Measurements from ENCODE around the gene SNX33.
A peak's percentile ranks its signal among the peaks of the same experiment; 100 is the strongest.
"Not testable (repeated sequence)": the region's sequence is repeated elsewhere in the genome, so short reads cannot be mapped to it uniquely, and the experiment has no call there.

SNX33 gene

GRCh38 chr15:75692311-75692710 is 44.6 kb downstream of the SNX33 start:
- peaks cover 24% of the 10 kb centered on the region for H3K4me1 ChIP-seq (ENCODE audit: control insufficient read depth, insufficient read depth, low read length)
- H3K9ac ChIP-seq (ENCODE audit: low read depth, low read length); H3K27me3 ChIP-seq (ENCODE audit: control insufficient read depth, insufficient read depth, low read length); H3K4me3 ChIP-seq (ENCODE audit: low read length); H3K9me3 ChIP-seq (replicated peaks; ENCODE audit: low read length); H3K36me3 ChIP-seq (ENCODE audit: insufficient read depth, low read length); H3K4me2 ChIP-seq (ENCODE audit: low read length): not testable (repeated sequence)

GRCh38 chr15:75693028-75693427 is 45.3 kb downstream of the SNX33 start:
- H3K4me1 ChIP-seq (ENCODE audit: control insufficient read depth, insufficient read depth, low read length): peaks cover 24% of the 10 kb centered on the region
- H3K9ac ChIP-seq (ENCODE audit: low read depth, low read length): not testable (repeated sequence)

GRCh38 chr15:75693501-75694240 is 46.0 kb downstream of the SNX33 start:
- peak overlapping the region; percentile 78 for H3K4me2 ChIP-seq (ENCODE audit: low read length)
- peaks cover 24% of the 10 kb centered on the region for H3K4me1 ChIP-seq (ENCODE audit: control insufficient read depth, insufficient read depth, low read length)
- H3K36me3 ChIP-seq (ENCODE audit: insufficient read depth, low read length): no peaks in the 10 kb centered on the region
- peak overlapping the region; percentile 14 for H3K4me3 ChIP-seq (ENCODE audit: low read length)
- H3K9me3 ChIP-seq (replicated peaks; ENCODE audit: low read length): no peaks in the 10 kb centered on the region
- no peaks in the 10 kb centered on the region for H3K27me3 ChIP-seq (ENCODE audit: control insufficient read depth, insufficient read depth, low read length)
- H3K9ac ChIP-seq (ENCODE audit: low read depth, low read length): peak overlapping the region; percentile 51

More at GRCh38 chr15:75693028-75693427, 45.3 kb downstream of the SNX33 start:
- not testable (repeated sequence) for H3K4me2 ChIP-seq (ENCODE audit: low read length); H3K27me3 ChIP-seq (ENCODE audit: control insufficient read depth, insufficient read depth, low read length); H3K36me3 ChIP-seq (ENCODE audit: insufficient read depth, low read length); H3K4me3 ChIP-seq (ENCODE audit: low read length); H3K9me3 ChIP-seq (replicated peaks; ENCODE audit: low read length)

- peaks cover 24% of the 10 kb centered on the region for H3K4me1 ChIP-seq (ENCODE audit: control insufficient read depth, insufficient read depth, low read length)
- H3K9ac ChIP-seq (ENCODE audit: low read depth, low read length): peak overlapping the region; percentile 51
- no peaks in the 10 kb centered on the region for H3K27me3 ChIP-seq (ENCODE audit: control insufficient read depth, insufficient read depth, low read length)
- H3K9me3 ChIP-seq (replicated peaks; ENCODE audit: low read length): no peaks in the 10 kb centered on the region
- peak overlapping the region; percentile 78 for H3K4me2 ChIP-seq (ENCODE audit: low read length)
- peak overlapping the region; percentile 26 for H3K4me3 ChIP-seq (ENCODE audit: low read length)
- no peaks in the 10 kb centered on the region for H3K36me3 ChIP-seq (ENCODE audit: insufficient read depth, low read length)
These were observed 46.8 kb downstream of the SNX33 start for GRCh38 chr15:75694241-75695182.

- no peaks in the 10 kb centered on the region for H3K27me3 ChIP-seq (ENCODE audit: control insufficient read depth, insufficient read depth, low read length)
- H3K4me2 ChIP-seq (ENCODE audit: low read length): peak overlapping the region; percentile 78
- H3K36me3 ChIP-seq (ENCODE audit: insufficient read depth, low read length): no peaks in the 10 kb centered on the region
- no peaks in the 10 kb centered on the region for H3K9me3 ChIP-seq (replicated peaks; ENCODE audit: low read length)
- H3K4me3 ChIP-seq (ENCODE audit: low read length): no peak overlapping the region
- H3K9ac ChIP-seq (ENCODE audit: low read depth, low read length): no peak overlapping the region
- peaks cover 31% of the 10 kb centered on the region for H3K4me1 ChIP-seq (ENCODE audit: control insufficient read depth, insufficient read depth, low read length)
These were observed 47.5 kb downstream of the SNX33 start for GRCh38 chr15:75695220-75695619.

GRCh38 chr15:75695634-75696310 is 48.1 kb downstream of the SNX33 start:
- Histone ChIP-seq H3K9ac (ENCODE audit: low read depth, low read length) (no peak overlapping the region), H3K9me3 (replicated peaks; ENCODE audit: low read length) (no peaks in the 10 kb centered on the region), H3K4me1 (ENCODE audit: control insufficient read depth, insufficient read depth, low read length) (peaks cover 36% of the 10 kb centered on the region), H3K4me2 (ENCODE audit: low read length) (no peak overlapping the region), H3K4me3 (ENCODE audit: low read length) (no peak overlapping the region), H3K27me3 (ENCODE audit: control insufficient read depth, insufficient read depth, low read length) (no peaks in the 10 kb centered on the region), H3K36me3 (ENCODE audit: insufficient read depth, low read length) (no peaks in the 10 kb centered on the region)

GRCh38 chr15:75696311-75696720 is 48.6 kb downstream of the SNX33 start:
- H3K9ac ChIP-seq (ENCODE audit: low read depth, low read length): no peak overlapping the region
- H3K4me3 ChIP-seq (ENCODE audit: low read length): no peak overlapping the region
- H3K36me3 ChIP-seq (ENCODE audit: insufficient read depth, low read length): no peaks in the 10 kb centered on the region
- no peaks in the 10 kb centered on the region for H3K9me3 ChIP-seq (replicated peaks; ENCODE audit: low read length)
- H3K4me2 ChIP-seq (ENCODE audit: low read length): no peak overlapping the region
- peaks cover 42% of the 10 kb centered on the region for H3K4me1 ChIP-seq (ENCODE audit: control insufficient read depth, insufficient read depth, low read length)
- no peaks in the 10 kb centered on the region for H3K27me3 ChIP-seq (ENCODE audit: control insufficient read depth, insufficient read depth, low read length)

- no peaks in the 10 kb centered on the region for H3K9me3 ChIP-seq (replicated peaks; ENCODE audit: low read length)
- no peak overlapping the region for H3K4me3 ChIP-seq (ENCODE audit: low read length)
- H3K27me3 ChIP-seq (ENCODE audit: control insufficient read depth, insufficient read depth, low read length): no peaks in the 10 kb centered on the region
- peaks cover 44% of the 10 kb centered on the region for H3K4me1 ChIP-seq (ENCODE audit: control insufficient read depth, insufficient read depth, low read length)
- no peaks in the 10 kb centered on the region for H3K36me3 ChIP-seq (ENCODE audit: insufficient read depth, low read length)
- H3K9ac ChIP-seq (ENCODE audit: low read depth, low read length): no peak overlapping the region
- no peak overlapping the region for H3K4me2 ChIP-seq (ENCODE audit: low read length)
These were observed 49.1 kb downstream of the SNX33 start for GRCh38 chr15:75696854-75697259.

- Histone ChIP-seq H3K4me1 (ENCODE audit: control insufficient read depth, insufficient read depth, low read length) (peaks cover 50% of the 10 kb centered on the region), H3K9ac (ENCODE audit: low read depth, low read length) (no peak overlapping the region), H3K4me2 (ENCODE audit: low read length) (no peak overlapping the region), H3K27me3 (ENCODE audit: control insufficient read depth, insufficient read depth, low read length) (no peaks in the 10 kb centered on the region), H3K36me3 (ENCODE audit: insufficient read depth, low read length) (no peaks in the 10 kb centered on the region), H3K4me3 (ENCODE audit: low read length) (no peak overlapping the region), H3K9me3 (replicated peaks; ENCODE audit: low read length) (no peaks in the 10 kb centered on the region)
These were observed 49.8 kb downstream of the SNX33 start for GRCh38 chr15:75697523-75697922.

GRCh38 chr15:75697974-75698747 is 50.4 kb downstream of the SNX33 start:
- not testable (repeated sequence) for H3K36me3 ChIP-seq (ENCODE audit: insufficient read depth, low read length); H3K9me3 ChIP-seq (replicated peaks; ENCODE audit: low read length); H3K9ac ChIP-seq (ENCODE audit: low read depth, low read length); H3K4me2 ChIP-seq (ENCODE audit: low read length); H3K27me3 ChIP-seq (ENCODE audit: control insufficient read depth, insufficient read depth, low read length); H3K4me3 ChIP-seq (ENCODE audit: low read length)
- peaks cover 50% of the 10 kb centered on the region for H3K4me1 ChIP-seq (ENCODE audit: control insufficient read depth, insufficient read depth, low read length)

- peak overlapping the region; percentile 21 for H3K9ac ChIP-seq (ENCODE audit: low read depth, low read length)
- not testable (repeated sequence) for H3K4me2 ChIP-seq (ENCODE audit: low read length); H3K4me3 ChIP-seq (ENCODE audit: low read length); H3K36me3 ChIP-seq (ENCODE audit: insufficient read depth, low read length); H3K27me3 ChIP-seq (ENCODE audit: control insufficient read depth, insufficient read depth, low read length); H3K9me3 ChIP-seq (replicated peaks; ENCODE audit: low read length)
- peaks cover 46% of the 10 kb centered on the region for H3K4me1 ChIP-seq (ENCODE audit: control insufficient read depth, insufficient read depth, low read length)
These were observed 51.8 kb downstream of the SNX33 start for GRCh38 chr15:75699517-75699916.
